NB4 (cell line): ENCODE data around the gene GRM5.

Source experiments
- DNase-seq: peaks from one replicate; pipeline ENCODE4 v3.0.0; 2010; ENCODE audit warnings: low read depth
- H3K4me3 ChIP-seq: one replicate; pipeline ENCODE4 v1.5.1; 2011; ENCODE audit warnings: mild to moderate bottlenecking, low read depth, low read length, moderate library complexity
- CTCF ChIP-seq: IDR thresholded peaks from one replicate; pipeline ENCODE4 v1.5.1; 2012; ENCODE audit warnings: low read depth, low read length
- MAX ChIP-seq: IDR thresholded peaks from 2 replicates; pipeline ENCODE4 v1.6.1; 2011; ENCODE audit warnings: low read depth, low read length
- MYC ChIP-seq: IDR thresholded peaks from 2 replicates; pipeline ENCODE4 v1.6.1; 2011; ENCODE audit warnings: low read depth, low read length
- POLR2A ChIP-seq: IDR thresholded peaks from 2 replicates; pipeline ENCODE4 v1.6.1; 2011; ENCODE audit warnings: mild to moderate bottlenecking; ENCODE audit not compliant: insufficient read length; ENCODE audit errors: extremely low read depth

Gene GRM5

GRCh38 chr11:88809126-88809525 is 256.7 kb downstream of the GRM5 start:
- no peak overlapping the region for H3K4me3 ChIP-seq
- no peak for TF ChIP-seq CTCF
- no peak for TF ChIP-seq MAX
- TF ChIP-seq MYC: no peak
- no peak for TF ChIP-seq POLR2A
- DNase-seq: no peak

- no peak for DNase-seq
- H3K4me3 ChIP-seq: no peak overlapping the region
- no peak for TF ChIP-seq POLR2A
- no peak for TF ChIP-seq CTCF
- TF ChIP-seq MYC: no peak
- TF ChIP-seq MAX: no peak
Measured at GRCh38 chr11:88807349-88807748, 258.4 kb downstream of the GRM5 start.

- H3K4me3 ChIP-seq: no peak overlapping the region
- no peak for TF ChIP-seq CTCF
- no peak for TF ChIP-seq MYC
- DNase-seq: no peak
Measured at GRCh38 chr11:88806410-88806809, 259.4 kb downstream of the GRM5 start.

- DNase-seq: no peak
- no peak overlapping the region for H3K4me3 ChIP-seq
- TF ChIP-seq MAX: no peak
- TF ChIP-seq MYC: no peak
Measured at GRCh38 chr11:88801484-88802123, 264.2 kb downstream of the GRM5 start.

- DNase-seq: no peak
- TF ChIP-seq MYC (no peak), MAX (no peak), CTCF (no peak), POLR2A (no peak)
- H3K4me3 ChIP-seq: no peak overlapping the region
Measured at GRCh38 chr11:88799771-88800500, 265.8 kb downstream of the GRM5 start.

- no peak for DNase-seq
- no peak for TF ChIP-seq CTCF
- TF ChIP-seq MYC: no peak
- no peak for TF ChIP-seq MAX
- TF ChIP-seq POLR2A: no peak
- no peak overlapping the region for H3K4me3 ChIP-seq
Measured at GRCh38 chr11:88790182-88790581, 275.6 kb downstream of the GRM5 start.
